Endothelial cell of umbilical vein (primary cell): ENCODE measurements around the gene APBA2. TPM values are rescaled to one million over a fixed set of nuclear protein-coding genes. Genes with fewer than 3 reads are reported as not detected.

Experiments
- BruUV-seq: library from RNA; stranded (reverse); fragments of 400-500 nt; replicated peaks from 2 replicates; lab custom pipeline; 2021; lab: Mats Ljungman, UMichigan
- CTCF ChIA-PET: fragments of 300-600, 350-600 bp; sonication (Branson Sonifier 250); formaldehyde crosslinking; loops from one replicate; lab custom pipeline; 2021; ENCODE audit warnings: antibody characterized with exemption, inconsistent platforms; lab: Charles Lee
- POLR2A ChIA-PET: fragments of 300-600, 350-600 bp; sonication (Branson Sonifier 250); formaldehyde crosslinking; loops from one replicate; lab custom pipeline; 2021; ENCODE audit warnings: antibody characterized with exemption, inconsistent platforms; lab: Charles Lee
- DNase-seq: peaks from one replicate; pipeline ENCODE4 v3.0.0-alpha.2; 2011; ENCODE audit warnings: low read depth, low spot score
- FAIRE-seq: peaks from 2 replicates; lab custom pipeline; 2011; peaks lifted over from hg19 to GRCh38; lab: Jason Lieb, UNC
- H2AFZ ChIP-seq: 2 replicates; pipeline ENCODE4 v1.6.0; 2012; ENCODE audit warnings: low read depth, low read length, control low read depth, inconsistent platforms
- H3K27ac ChIP-seq: 2 replicates; pipeline ENCODE4 v1.5.1; 2011; ENCODE audit warnings: low read depth, mild to moderate bottlenecking, control low read depth, low read length, moderate library complexity; ENCODE audit not compliant: insufficient read depth
- H3K27me3 ChIP-seq, 2 experiments: 2 replicates each; pipeline versions ENCODE4 v1.6.0 to v1.6.1; 2011; ENCODE audit warnings: low read length in 2 of 2, mixed read lengths in 1 of 2; ENCODE audit not compliant: control insufficient read depth in 2 of 2, insufficient read depth in 2 of 2
- H3K36me3 ChIP-seq, 2 experiments: 2 replicates in 1 of 2; 3 replicates in 1 of 2; pipeline ENCODE4 v1.5.1; 2011; ENCODE audit warnings: low read length in 2 of 2, mild to moderate bottlenecking in 1 of 2, moderate library complexity in 1 of 2; ENCODE audit not compliant: control insufficient read depth in 2 of 2, insufficient read depth in 2 of 2; ENCODE audit errors: extremely low read depth in 1 of 2
- H3K4me1 ChIP-seq: 3 replicates; pipeline ENCODE4 v1.5.1; 2011; ENCODE audit warnings: mild to moderate bottlenecking, low read length; ENCODE audit not compliant: control insufficient read depth, insufficient read depth; ENCODE audit errors: extremely low read depth
- H3K4me2 ChIP-seq: 2 replicates; pipeline ENCODE4 v1.6.1; 2011; ENCODE audit warnings: low read length, control low read depth, mixed read lengths; ENCODE audit not compliant: insufficient read depth
- H3K4me3 ChIP-seq, 3 experiments: fragments of 200-600 bp in 1 of 3; sonication (generic), shearing (Covaris generic) in 1 of 3; replicated peaks in 1 of 3; 2 replicates each; pipeline ENCODE4 v1.5.1; 2011 to 2016; ENCODE audit warnings: control low read depth in 3 of 3, low read length in 3 of 3, mild to moderate bottlenecking in 2 of 3, inconsistent platforms in 1 of 3, low read depth in 1 of 3, moderate library complexity in 1 of 3; ENCODE audit not compliant: insufficient read depth in 1 of 3
- H3K79me2 ChIP-seq: 2 replicates; pipeline ENCODE4 v1.6.0; 2012; ENCODE audit warnings: low read length, inconsistent platforms; ENCODE audit not compliant: control insufficient read depth, insufficient read depth
- H3K9ac ChIP-seq: replicated peaks from 2 replicates; pipeline ENCODE3; 2011; ENCODE audit warnings: low read length, control low read depth; ENCODE audit not compliant: insufficient read depth; ENCODE audit errors: extremely low read depth
- H3K9me1 ChIP-seq: replicated peaks from 3 replicates; pipeline ENCODE4 v1.6.0; 2011; ENCODE audit warnings: mild to moderate bottlenecking, low read length; ENCODE audit not compliant: control insufficient read depth, insufficient read depth; ENCODE audit errors: extremely low read depth
- H3K9me3 ChIP-seq: replicated peaks from 2 replicates; pipeline ENCODE4 v1.5.1; 2012; ENCODE audit warnings: low read length, inconsistent platforms; ENCODE audit not compliant: control insufficient read depth, insufficient read depth
- H4K20me1 ChIP-seq: replicated peaks from 2 replicates; pipeline ENCODE3; 2011; ENCODE audit warnings: mild to moderate bottlenecking, low read length; ENCODE audit not compliant: control insufficient read depth, insufficient read depth; ENCODE audit errors: extremely low read depth
- CTCF ChIP-seq, 2 donors: IDR thresholded peaks; 1 replicate in 1 of 2; 2 replicates in 1 of 2; pipeline ENCODE4 v1.5.1; 2011; ENCODE audit warnings: low read length in 2 of 2, mild to moderate bottlenecking in 2 of 2, moderate library complexity in 2 of 2, control low read depth in 1 of 2, inconsistent platforms in 1 of 2, low read depth in 1 of 2; ENCODE audit not compliant: insufficient read depth in 1 of 2; ENCODE audit errors: extremely low read depth in 1 of 2
- EZH2 ChIP-seq: IDR thresholded peaks from 2 replicates; pipeline ENCODE4 v1.6.1; 2012; ENCODE audit warnings: borderline replicate concordance, low read depth, mild to moderate bottlenecking, moderate library complexity, low read length, inconsistent platforms; ENCODE audit not compliant: severe bottlenecking
- FOS ChIP-seq: IDR thresholded peaks from 2 replicates; pipeline ENCODE4 v1.6.1; 2011; ENCODE audit warnings: mild to moderate bottlenecking, low read length, moderate library complexity, borderline replicate concordance; ENCODE audit not compliant: insufficient read depth
- GATA2 ChIP-seq: IDR thresholded peaks from 2 replicates; pipeline ENCODE4 v1.7.0; 2011; ENCODE audit warnings: low read depth, mild to moderate bottlenecking, moderate library complexity, mixed read lengths, low read length; ENCODE audit not compliant: insufficient read length, insufficient read depth
- JUN ChIP-seq: IDR thresholded peaks from 2 replicates; pipeline ENCODE4 v1.6.1; 2011; ENCODE audit warnings: borderline replicate concordance, low read depth; ENCODE audit not compliant: insufficient read length, insufficient read depth
- MAX ChIP-seq: IDR thresholded peaks from 2 replicates; pipeline ENCODE4 v1.6.1; 2011; ENCODE audit not compliant: insufficient read depth, insufficient read length
- MYC ChIP-seq: IDR thresholded peaks from one replicate; pipeline ENCODE4 v1.6.1; 2011; ENCODE audit warnings: mild to moderate bottlenecking, low read depth, low read length
- POLR2A ChIP-seq: IDR thresholded peaks from 2 replicates; pipeline ENCODE4 v1.6.1; 2012; ENCODE audit warnings: low read depth, mild to moderate bottlenecking, control low read depth, low read length
- POLR2AphosphoS5 ChIP-seq: IDR thresholded peaks from 2 replicates; pipeline ENCODE4 v1.6.1; 2012; ENCODE audit warnings: low read depth, mild to moderate bottlenecking, control low read depth, low read length, moderate library complexity; ENCODE audit not compliant: insufficient read depth
- dilution Hi-C: fragments of 300-500 bp; cut with MboI; formaldehyde crosslinking; loops from one replicate; pipeline ENCODE4 v1.15.0; 2019; ENCODE audit warnings: low sequenced_read_pairs; ENCODE audit not compliant: extremely low pct_ligation_motif_present
- intact Hi-C: fragments of 100-400 bp; cut with micrococcal nuclease; formaldehyde crosslinking; loops from one replicate; pipeline ENCODE4 v1.10.0; 2022
- polyA plus RNA-seq, 4 experiments: library from polyadenylated mRNA; depleted of rRNA in 3 of 4; stranded (reverse) in 3 of 4; unstranded in 1 of 4; fragments of >200 nt; gene quantifications; 2 replicates each; pipeline versions ENCODE4 v1.2.1 to v1.2.3, GENCODE V29; 2011 to 2012; ENCODE audit warnings: missing spikeins in 1 of 4
- total RNA-seq: library from RNA; stranded (reverse); gene quantifications from 2 replicates; pipeline ENCODE4 v1.2.3, GENCODE V29; 2021

Gene APBA2
- total and polyA plus RNA-seq, 2 donors (not counting 3 experiments of a cell fraction or from before 2014, with no cell fraction given): 5.7 to 11.1 TPM

- TF ChIP-seq POLR2A (no peak), POLR2AphosphoS5 (no peak), JUN (no peak), MAX (no peak), GATA2 (no peak), EZH2 (no peak), MYC (no peak), CTCF (IDR thresholded peaks at IDR 0.05; ENCODE audit: extremely low read depth in 1 of 2, insufficient read depth in 1 of 2, low read depth in 1 of 2, low read length in 2 of 2) (no peak), FOS (no peak)
- dilution Hi-C loops: no loop called here
- intact Hi-C loops: no loop called here
- POLR2A ChIA-PET: no interaction called here
- FAIRE-seq (no peak), DNase-seq (no peak)
- Histone ChIP-seq H3K4me1 (no peaks in the 10 kb centered on the region), H3K9me1 (no peaks in the 10 kb centered on the region), H3K4me2 (no peak overlapping the region), H3K9me3 (no peaks in the 10 kb centered on the region), H3K4me3 (no peak overlapping the region), H3K36me3 (no peaks in the 10 kb centered on the region), H3K27me3 (no peaks in the 10 kb centered on the region), H3K79me2 (no peaks in the 10 kb centered on the region), H4K20me1 (no peaks in the 10 kb centered on the region), H3K9ac (no peak overlapping the region), H2AFZ (no peak overlapping the region), H3K27ac (no peak overlapping the region)
- BruUV-seq: no TSS peak
- CTCF ChIA-PET: no interaction called here
Measured at GRCh38 chr15:29151484-29151857, 265.7 kb downstream of the APBA2 start.
